ENCODE results near the gene SMARCA2.

Gene SMARCA2

GRCh38 chr9:2016408-2017330 is 1.5 kb downstream of the SMARCA2 start:
- DNase-seq, result no peak

DNA sequence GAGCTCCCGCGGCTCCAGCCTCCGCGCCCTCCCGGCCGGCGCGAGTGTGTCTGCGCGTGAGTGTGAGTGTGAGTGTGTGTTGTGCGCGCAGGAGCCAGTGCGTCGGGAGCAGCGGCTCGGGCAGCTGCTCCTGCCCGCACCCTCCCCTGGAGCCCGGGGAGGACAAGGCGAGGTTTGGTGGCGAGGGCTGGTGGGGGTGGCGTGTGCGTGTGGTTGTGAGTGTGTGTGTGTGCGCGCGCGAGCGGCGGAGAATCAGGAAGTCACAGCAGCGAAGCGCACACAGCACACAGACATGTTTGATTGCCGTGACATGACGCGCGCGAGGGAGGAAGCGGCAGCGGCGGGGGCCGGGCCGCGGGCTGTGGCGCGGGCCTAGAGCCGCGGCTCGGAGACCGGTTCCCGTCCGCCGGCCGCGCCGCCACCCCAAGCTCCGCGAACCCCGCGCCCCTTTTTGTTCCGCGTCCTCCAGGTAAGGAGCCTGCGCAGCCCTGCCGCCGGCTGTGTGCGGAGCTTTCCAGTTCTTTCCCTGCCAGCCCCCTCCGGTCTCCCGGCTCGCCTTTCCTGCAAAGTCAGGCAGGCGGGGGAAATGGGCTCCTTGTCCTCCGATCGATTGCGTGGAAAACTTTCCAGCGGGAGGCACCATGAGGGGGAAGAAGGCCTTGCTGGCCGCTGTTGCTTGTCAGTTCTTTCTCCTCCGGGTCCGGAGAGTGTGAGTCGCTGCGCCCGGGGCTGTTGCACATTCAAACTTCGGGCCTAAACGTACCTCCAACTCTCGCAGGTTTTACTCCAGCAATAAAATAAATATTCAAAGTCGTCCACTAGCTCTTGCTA is 2.4 kb downstream of the SMARCA2 start:
- peak; percentile 10 for DNase-seq

DNA sequence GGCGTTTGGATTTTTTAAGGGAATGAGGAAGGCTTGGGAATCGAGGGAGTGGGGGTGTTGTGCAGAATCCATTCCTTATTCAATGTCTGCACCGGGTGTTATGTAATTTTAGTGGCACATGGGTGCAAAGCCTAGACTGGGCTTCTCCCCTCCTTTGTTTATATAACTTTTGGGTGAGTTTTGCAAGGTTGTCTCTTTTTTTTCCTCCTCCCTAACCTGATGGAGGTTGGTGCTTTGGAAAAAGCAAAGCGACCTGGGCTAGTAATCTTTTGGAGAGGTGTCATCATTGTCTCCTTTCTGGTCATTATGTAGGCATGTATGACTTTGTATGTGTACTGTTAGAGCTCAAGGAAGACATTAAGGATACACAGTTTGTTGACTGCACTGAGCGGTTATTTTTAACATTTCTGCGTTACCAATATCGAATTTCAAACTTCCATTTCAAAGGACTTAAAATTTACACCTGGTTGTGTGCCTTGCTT is 3.1 kb downstream of the SMARCA2 start:
- no peak for DNase-seq

GRCh38 chr9:2018764-2019558 is 3.8 kb downstream of the SMARCA2 start:
- no peak for DNase-seq

DNA sequence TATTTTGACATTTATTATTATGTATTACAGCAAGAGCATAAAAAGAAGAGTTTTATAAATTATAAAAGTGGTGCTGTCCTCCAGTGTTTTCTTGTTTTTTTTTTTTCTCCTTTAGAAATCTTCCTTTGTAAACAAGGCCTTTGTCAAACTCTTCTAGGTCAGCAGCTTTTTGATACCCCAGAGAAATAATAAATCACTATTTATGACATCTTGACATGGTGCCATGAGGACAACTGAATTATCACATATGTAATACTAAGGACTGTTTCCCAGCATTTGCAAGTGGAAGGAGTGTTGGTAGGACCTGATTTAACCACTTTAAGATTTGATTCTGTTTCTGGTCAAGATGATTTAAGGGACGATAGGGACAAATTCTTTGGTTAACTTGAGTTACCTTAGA is 4.6 kb downstream of the SMARCA2 start:
- no peak for DNase-seq

DNA sequence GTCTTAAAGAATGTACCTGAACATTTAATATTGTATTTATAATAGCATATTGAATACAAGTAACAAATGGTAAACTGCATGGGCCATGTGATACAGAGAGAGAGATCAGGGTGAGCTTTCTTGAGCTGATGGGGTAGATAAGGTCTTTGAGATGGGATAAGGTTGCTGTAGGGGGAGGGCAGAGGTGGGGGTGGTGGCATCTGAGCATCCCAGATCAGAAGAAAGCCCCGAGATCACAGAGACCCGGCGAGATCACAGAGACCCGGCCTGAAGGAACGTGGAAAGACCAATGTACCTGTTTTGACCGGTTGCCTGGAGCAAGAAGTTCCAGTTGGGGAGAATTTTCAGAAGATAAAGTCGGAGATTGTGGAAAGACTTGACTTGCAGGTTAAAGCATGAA is 6.6 kb downstream of the SMARCA2 start:
- no peak for DNase-seq

DNA sequence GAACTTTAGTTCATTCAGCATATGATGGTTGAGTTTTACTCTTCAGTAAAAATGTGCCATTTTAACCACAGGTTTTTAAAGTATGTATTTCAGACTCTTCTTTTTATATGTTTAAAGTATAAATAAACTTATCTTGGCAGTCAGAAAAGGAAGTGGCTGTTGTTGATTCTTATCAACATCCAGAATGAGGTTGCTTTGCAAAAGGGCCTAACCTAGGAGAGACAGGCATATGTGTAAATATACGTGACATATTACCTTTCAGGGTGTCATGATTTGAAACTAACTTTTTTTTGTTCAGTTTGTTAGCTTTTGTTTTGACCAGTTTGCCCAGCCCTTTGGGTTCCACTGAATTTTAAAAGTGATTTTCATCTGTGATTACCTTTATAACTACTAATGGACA is 7.4 kb downstream of the SMARCA2 start:
- DNase-seq, result no peak

GRCh38 chr9:2023042-2023441 is 7.9 kb downstream of the SMARCA2 start:
- DNase-seq, result no peak

DNA sequence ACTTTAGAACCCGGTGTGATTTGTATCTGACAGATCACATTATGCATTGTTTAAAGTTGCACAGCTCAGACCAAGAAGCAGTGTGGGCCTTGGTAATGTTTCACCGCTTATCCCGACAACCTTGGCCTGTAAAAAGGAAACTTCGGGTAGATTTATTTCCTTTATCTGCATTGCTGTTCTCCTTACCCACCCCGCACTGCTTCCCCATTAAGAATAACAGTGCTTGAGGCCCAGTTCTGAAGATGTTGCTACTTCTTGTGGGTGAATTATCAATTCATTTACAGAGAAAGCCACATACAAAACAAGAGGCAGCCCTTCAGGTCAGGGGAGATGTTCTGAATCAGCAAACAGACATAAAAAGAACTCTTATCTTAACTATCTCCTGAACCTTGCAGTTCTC is 8.4 kb downstream of the SMARCA2 start:
- no peak for DNase-seq

GRCh38 chr9:2024888-2025782 is 10.0 kb downstream of the SMARCA2 start:
- DNase-seq, result peak; percentile 3

GRCh38 chr9:2026220-2026997 is 11.3 kb downstream of the SMARCA2 start:
- no peak for DNase-seq

GRCh38 chr9:2027543-2028160 is 12.5 kb downstream of the SMARCA2 start:
- no peak for DNase-seq

DNA sequence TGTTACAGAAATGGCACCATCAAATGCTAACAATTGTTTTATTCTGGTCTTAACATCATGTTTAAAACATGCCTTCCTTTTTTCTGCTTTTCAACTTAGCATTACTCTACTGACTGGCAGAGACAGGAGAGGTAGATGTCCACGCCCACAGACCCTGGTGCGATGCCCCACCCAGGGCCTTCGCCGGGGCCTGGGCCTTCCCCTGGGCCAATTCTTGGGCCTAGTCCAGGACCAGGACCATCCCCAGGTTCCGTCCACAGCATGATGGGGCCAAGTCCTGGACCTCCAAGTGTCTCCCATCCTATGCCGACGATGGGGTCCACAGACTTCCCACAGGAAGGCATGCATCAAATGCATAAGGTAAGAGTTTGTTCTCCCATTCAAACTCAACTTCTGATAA is 13.7 kb downstream of the SMARCA2 start:
- DNase-seq, result no peak

- DNase-seq, result no peak
Measured at GRCh38 chr9:2029666-2030170, 14.6 kb downstream of the SMARCA2 start.

GRCh38 chr9:2032234-2032633 is 17.1 kb downstream of the SMARCA2 start:
- DNase-seq, result no peak

- DNase-seq, result no peak
Measured at GRCh38 chr9:2036844-2037243, 21.7 kb downstream of the SMARCA2 start.

GRCh38 chr9:2039294-2040180 is 24.4 kb downstream of the SMARCA2 start:
- DNase-seq, result no peak

- no peak for DNase-seq
Measured at GRCh38 chr9:2040828-2041227, 25.7 kb downstream of the SMARCA2 start.

DNA sequence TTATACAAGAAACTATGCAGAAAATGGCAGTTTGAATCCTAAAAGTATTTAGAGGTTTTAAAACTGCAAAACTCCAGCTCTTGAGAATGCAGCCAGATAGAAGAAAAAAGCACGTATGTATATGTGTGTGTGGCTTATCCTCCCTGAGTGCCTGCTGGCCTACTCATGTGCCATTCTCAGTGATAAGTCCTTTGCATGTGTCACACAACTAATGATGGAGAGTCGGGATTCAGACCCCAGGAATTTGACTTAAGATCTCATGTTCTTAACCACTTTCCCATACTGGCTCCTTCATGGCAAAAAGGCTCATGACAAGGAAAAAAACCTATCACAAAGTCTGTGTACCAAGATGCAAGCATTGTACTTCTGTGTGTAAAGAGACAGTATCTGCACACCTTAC is 26.6 kb downstream of the SMARCA2 start:
- DNase-seq, result no peak
